ENCODE data around the gene APBB2. TPM values are rescaled to one million over a fixed set of nuclear protein-coding genes. Genes with fewer than 3 reads are reported as not detected.

The APBB2 gene
- total and polyA plus RNA-seq, 2 of the 4 experiments (the other 2 are of a cell fraction): 47.9 to 75.5 TPM

- Histone ChIP-seq H3K4me3 (ENCODE audit: insufficient read depth, low read depth, low read length) (no peak overlapping the region), H3K56ac (ENCODE audit: extremely low read depth, insufficient read depth, low read length) (no peak overlapping the region), H2BK15ac (ENCODE audit: low read depth, low read length) (no peak overlapping the region), H2BK120ac (ENCODE audit: low read depth, low read length) (no peak overlapping the region), H3K4me1 (ENCODE audit: control insufficient read depth, insufficient read depth, low read length) (no peaks in the 10 kb centered on the region), H3K4me2 (ENCODE audit: low read depth, low read length) (no peak overlapping the region), H2BK5ac (ENCODE audit: low read depth, low read length, poor library complexity, severe bottlenecking) (no peak overlapping the region), H3K79me1 (ENCODE audit: low read depth in 1 of 2, low read length in 2 of 2) (no peaks in the 10 kb centered on the region), H3K9me1 (ENCODE audit: insufficient read depth, low read length) (no peaks in the 10 kb centered on the region), H4K91ac (ENCODE audit: insufficient read depth, low read depth, low read length) (no peak overlapping the region), H3K23ac (ENCODE audit: low read depth, low read length) (no peak overlapping the region), H2AK9ac (replicated peaks; ENCODE audit: low read depth, low read length, poor library complexity) (no peak overlapping the region), H3K14ac (replicated peaks; ENCODE audit: low read depth, low read length) (no peak overlapping the region), H3K9me3 (ENCODE audit: control insufficient read depth, insufficient read depth, low read length) (no peaks in the 10 kb centered on the region), H4K5ac (ENCODE audit: low read depth, low read length) (no peak overlapping the region), H2BK20ac (ENCODE audit: low read depth, low read length) (no peak overlapping the region), H2AK5ac (ENCODE audit: low read depth, low read length) (no peak overlapping the region), H3K27me3 (ENCODE audit: control insufficient read depth, insufficient read depth, low read length) (peaks cover 10% of the 10 kb centered on the region), H4K8ac (ENCODE audit: low read depth in 2 of 2, low read length in 2 of 2) (no peak overlapping the region), H3K9ac (ENCODE audit: low read depth, low read length) (no peak overlapping the region), H3K4ac (ENCODE audit: low read depth, low read length) (no peak overlapping the region), H4K20me1 (ENCODE audit: insufficient read depth, low read length) (no peaks in the 10 kb centered on the region), H3K27ac (ENCODE audit: insufficient read depth, low read length) (no peak overlapping the region), H2AFZ (replicated peaks; ENCODE audit: low read length, poor library complexity) (no peak overlapping the region), H3K18ac (ENCODE audit: low read depth, low read length) (no peak overlapping the region), H3K36me3 (ENCODE audit: control insufficient read depth, insufficient read depth, low read length) (no peaks in the 10 kb centered on the region)
- ATAC-seq (ENCODE audit: low read depth) (no peak), DNase-seq (no peak)
- BruUV-seq (replicated peaks): no TSS peak
- intact Hi-C loops (cut with micrococcal nuclease): no loop called here
- ChIA-PET POLR2A (ENCODE audit: unreplicated experiment) (no interaction called here), CTCF (no interaction called here)
- in situ Hi-C loops (cut with MboI; ENCODE audit: low sequenced_read_pairs): no loop called here
- TF ChIP-seq FOS (IDR thresholded peaks at IDR 0.05; ENCODE audit: low read depth, low read length) (no peak), MAFK (IDR thresholded peaks at IDR 0.05; ENCODE audit: low read depth, low read length) (no peak), MXI1 (IDR thresholded peaks at IDR 0.05; ENCODE audit: borderline replicate concordance, low read depth, low read length) (no peak), CTCF (conservative IDR thresholded peaks at IDR 0.05; ENCODE audit: low read depth, low read length) (no peak), MAZ (IDR thresholded peaks at IDR 0.05; ENCODE audit: borderline replicate concordance, low read depth, low read length) (no peak), RCOR1 (IDR thresholded peaks at IDR 0.05; ENCODE audit: insufficient replicate concordance, low read length) (no peak), POLR2A (IDR thresholded peaks at IDR 0.05; ENCODE audit: low read depth, low read length) (no peak), RFX5 (IDR thresholded peaks at IDR 0.05; ENCODE audit: low read depth, low read length) (no peak)
- TF ChIP-seq, protein P1, sequence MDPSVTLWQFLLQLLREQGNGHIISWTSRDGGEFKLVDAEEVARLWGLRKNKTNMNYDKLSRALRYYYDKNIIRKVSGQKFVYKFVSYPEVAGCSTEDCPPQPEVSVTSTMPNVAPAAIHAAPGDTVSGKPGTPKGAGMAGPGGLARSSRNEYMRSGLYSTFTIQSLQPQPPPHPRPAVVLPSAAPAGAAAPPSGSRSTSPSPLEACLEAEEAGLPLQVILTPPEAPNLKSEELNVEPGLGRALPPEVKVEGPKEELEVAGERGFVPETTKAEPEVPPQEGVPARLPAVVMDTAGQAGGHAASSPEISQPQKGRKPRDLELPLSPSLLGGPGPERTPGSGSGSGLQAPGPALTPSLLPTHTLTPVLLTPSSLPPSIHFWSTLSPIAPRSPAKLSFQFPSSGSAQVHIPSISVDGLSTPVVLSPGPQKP (IDR thresholded peaks at IDR 0.05; ENCODE audit: borderline replicate concordance, low read depth, low read length): no peak
- TF ChIP-seq, protein P2, sequence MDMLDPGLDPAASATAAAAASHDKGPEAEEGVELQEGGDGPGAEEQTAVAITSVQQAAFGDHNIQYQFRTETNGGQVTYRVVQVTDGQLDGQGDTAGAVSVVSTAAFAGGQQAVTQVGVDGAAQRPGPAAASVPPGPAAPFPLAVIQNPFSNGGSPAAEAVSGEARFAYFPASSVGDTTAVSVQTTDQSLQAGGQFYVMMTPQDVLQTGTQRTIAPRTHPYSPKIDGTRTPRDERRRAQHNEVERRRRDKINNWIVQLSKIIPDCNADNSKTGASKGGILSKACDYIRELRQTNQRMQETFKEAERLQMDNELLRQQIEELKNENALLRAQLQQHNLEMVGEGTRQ (IDR thresholded peaks at IDR 0.05; ENCODE audit: low read depth, low read length): no peak
- no CpG with 5 or more reads among the region's 12 CpGs for WGBS, 2 experiments (ENCODE audit: extremely low coverage in 2 of 2, insufficient read length in 1 of 2)
- dilution Hi-C loops (cut with HindIII; ENCODE audit: low sequenced_read_pairs, unreplicated experiment): no loop called here
Measured at GRCh38 chr4:40785727-40786126, 428.6 kb downstream of the APBB2 start.

Data from IMR-90 (cell line).